HG03135 (cell line): ENCODE results near the gene DMRT3.

ENCODE experiments used
- ATAC-seq: cut with Tn5 transposase; IDR thresholded peaks from one replicate; pipeline ENCODE4 v1.9.1; 2021; ENCODE audit warnings: mild to moderate bottlenecking, moderate library complexity; ENCODE audit not compliant: unreplicated experiment

DMRT3 gene

DNA sequence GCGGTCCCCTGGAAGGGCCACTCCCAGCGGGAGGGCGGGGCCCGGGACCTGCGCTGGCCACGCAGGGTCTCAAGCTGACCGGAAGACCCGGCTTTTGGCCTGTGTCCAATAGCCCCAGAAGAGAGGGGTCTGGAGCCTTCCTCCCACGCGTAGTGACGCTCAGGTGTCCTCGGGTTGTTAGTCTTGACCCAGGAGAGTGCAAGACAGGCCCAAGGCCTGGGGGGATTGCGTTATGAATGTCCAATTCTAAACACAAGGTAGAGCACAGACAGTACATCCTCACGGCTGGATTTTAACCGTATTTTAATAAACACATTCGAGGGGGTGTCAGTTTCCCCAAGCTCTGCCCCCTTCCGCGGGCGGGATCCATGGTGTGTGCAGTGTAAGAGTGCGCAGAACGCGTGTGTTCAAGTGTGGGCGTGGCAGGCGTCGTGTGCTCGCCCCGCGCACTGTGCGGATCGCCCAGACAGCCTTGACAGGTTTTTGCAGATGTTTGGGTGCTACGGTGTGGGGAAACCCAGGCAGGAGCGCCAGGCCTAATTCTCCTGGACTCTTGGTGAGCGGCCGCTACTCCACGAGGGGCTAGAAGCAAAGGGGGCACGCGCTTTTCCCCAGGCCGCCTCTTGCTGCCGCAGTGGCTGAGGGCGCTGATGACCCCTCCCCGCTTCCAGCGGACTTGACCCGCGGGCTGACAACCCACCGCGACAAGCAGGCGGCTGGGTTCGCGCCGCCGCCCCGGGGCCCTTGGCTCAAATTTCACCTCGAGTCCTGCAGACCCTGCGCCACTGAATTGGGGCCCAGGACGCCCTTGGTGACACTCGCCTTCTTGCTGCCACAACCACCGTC, 6.1 kb upstream of the DMRT3 start:
- no peak for ATAC-seq

DNA sequence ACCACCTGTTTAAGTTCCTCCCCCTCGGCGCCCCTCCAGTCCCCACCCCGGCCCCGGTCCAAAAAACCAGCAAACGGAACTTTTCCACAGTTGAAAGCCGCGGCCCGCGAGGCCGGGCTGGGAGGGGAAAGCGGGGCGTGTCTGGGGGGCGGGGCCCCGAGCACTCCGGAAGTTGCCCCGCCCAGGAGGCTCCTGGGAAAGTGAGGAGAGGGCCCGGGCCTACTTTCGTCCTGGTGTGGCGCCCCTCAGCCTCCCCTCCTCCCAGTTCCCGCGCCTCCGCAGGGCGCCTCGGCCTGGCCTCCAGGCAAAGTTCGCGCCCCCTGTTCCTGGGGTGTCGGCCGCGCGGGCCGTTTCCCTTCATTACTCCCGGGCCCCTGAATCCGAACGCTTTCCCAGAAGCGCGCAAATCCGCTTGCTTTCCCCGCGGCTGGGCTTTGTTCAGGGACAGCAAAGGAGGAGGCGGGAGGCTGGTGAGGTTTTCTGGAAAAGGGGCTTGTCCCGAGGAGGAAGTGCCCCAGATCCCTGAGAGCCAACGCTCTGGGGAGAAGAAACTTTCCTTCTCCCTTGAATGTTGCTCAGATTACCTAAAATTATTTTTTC, 4.5 kb upstream of the DMRT3 start:
- no peak for ATAC-seq

GRCh38 chr9:972501-973294, 3.8 kb upstream of the DMRT3 start:
- ATAC-seq = no peak

GRCh38 chr9:973295-973834, 3.1 kb upstream of the DMRT3 start:
- ATAC-seq = no peak

DNA sequence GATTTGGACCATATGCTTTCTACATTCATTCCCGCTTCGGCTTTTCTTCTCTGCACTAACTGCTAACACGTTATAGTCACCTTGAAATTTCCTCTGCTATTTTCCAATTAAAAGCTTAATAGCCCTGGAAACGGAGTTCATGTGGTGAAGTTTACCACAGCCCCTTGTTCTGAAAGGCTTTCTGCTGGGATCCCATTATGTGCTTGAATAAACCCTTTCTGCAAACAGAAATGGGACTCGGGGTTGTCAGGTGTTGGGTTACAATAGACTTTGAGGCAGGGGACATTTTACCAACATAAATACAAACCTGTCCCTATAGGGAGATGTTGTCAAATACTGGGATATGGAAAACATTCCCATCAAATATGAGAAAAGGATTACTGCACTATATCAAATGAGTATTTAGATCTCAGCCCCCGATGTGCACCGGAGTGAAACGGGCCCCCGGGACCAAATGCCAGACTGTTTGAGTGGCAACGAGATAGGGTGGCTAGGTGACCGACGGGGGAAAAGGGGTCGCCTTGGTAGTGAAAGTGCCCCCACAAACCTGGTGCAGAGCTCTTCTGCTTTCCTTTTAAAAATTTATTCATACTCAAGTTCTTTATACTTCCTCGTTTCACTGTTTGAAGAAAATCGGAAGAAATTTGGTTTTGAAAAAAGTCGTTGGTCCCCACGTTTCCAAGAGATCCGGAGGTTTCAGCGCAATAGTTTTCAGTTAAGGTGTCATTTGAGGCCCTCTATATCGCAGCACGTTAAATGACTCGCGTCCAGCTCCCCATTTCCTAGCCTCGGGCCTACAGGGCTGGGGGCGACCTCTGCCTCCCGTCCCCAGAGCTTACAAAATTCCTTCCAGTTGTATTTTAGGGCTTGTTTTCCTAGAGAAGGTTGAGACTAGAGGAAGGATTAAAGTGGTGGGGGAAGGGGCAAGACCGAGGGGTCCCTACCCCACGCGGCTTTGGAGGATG, 2.1 kb upstream of the DMRT3 start:
- ATAC-seq = no peak

DNA sequence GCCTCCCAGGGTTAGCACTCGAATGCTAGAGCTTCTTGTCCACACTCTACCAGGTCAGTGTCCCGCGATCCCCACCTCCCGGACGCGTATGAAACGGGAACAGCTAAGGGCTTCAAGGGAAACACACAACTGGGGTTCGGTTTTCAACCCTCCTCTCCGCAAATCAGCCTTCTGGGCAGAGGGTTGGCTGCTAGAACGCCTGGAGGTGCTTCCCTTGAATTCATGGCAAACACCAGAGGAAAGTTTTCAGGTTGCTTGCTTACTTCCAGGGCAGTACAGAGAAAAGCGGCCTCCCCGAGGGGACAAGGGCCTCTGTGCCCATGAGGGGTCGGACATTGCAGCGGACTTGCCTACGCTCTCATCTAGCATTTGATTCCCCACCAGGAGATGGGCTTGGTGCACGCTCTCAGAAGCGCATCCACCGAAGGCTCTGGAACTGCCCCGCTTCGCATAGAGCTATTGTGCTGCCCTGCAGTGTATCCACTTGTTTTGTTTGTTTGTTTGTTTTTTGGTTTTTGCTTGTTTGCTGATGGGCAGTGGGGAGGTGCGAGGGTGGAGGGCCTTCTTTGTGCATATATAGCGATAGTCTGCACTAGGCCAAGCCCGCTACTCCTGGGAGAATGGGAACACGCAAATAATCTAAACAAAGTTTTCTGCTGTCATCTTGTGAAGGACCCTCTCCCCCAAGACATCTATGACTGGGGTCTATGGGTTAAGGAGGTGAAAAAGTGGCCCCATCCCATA, 1.3 kb upstream of the DMRT3 start:
- no peak for ATAC-seq

DNA sequence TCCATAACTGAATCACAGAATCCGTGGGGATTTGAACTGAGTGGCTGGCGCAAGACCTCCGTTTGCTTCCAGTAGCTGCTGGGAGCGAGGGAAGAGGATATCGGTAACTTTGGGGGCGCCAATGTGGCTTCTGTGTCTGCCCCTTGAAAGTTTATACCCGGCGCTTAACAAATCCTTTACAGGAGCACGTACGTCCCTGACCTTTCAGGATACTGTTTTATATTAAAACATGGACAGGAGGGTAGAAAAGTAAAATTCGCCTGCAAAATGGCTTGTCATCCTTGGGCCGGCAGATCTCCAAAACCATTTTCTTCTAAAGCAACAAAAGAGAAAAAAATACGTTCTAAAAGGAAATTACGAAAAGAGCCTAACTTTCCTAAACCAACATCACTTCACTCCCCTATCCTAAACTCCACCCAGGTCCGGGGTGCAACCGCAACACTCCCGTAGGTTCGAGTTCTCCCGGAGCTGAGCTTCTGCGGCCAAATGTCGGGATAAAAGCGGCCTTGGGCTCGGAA, 656 bp upstream of the DMRT3 start:
- no peak for ATAC-seq

DNA sequence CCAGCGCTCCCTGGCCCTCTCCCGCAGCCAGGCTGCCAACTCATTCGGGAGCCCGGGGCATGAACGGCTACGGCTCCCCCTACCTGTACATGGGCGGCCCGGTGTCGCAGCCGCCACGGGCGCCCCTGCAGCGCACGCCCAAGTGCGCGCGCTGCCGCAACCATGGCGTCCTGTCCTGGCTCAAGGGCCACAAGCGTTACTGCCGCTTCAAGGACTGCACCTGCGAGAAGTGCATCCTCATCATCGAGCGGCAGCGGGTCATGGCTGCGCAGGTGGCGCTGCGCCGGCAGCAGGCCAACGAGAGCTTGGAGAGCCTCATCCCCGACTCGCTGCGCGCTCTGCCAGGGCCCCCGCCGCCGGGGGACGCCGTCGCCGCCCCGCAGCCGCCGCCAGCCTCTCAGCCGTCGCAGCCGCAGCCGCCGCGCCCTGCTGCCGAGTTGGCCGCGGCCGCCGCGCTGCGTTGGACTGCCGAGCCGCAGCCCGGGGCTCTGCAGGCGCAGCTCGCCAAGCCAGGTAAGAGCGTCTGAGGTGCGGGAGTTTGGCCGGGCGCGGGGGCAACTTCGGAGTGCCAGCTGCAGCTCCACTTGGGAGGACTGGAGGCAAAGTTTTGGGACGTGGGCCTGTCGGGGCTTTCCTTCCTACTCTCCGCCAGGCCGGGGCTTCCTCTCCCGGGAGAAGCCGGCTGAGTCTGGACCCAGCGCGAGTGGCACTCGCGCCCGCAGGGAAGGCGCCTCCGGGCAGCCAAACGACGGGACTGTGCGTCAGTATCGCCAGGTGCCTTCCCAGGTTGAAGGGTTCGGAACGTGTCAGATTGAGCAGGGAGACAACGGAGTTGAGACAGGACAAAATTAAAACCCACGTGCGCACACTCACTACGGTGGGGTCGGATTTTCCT, 735 bp downstream of the DMRT3 start:
- no peak for ATAC-seq

DNA sequence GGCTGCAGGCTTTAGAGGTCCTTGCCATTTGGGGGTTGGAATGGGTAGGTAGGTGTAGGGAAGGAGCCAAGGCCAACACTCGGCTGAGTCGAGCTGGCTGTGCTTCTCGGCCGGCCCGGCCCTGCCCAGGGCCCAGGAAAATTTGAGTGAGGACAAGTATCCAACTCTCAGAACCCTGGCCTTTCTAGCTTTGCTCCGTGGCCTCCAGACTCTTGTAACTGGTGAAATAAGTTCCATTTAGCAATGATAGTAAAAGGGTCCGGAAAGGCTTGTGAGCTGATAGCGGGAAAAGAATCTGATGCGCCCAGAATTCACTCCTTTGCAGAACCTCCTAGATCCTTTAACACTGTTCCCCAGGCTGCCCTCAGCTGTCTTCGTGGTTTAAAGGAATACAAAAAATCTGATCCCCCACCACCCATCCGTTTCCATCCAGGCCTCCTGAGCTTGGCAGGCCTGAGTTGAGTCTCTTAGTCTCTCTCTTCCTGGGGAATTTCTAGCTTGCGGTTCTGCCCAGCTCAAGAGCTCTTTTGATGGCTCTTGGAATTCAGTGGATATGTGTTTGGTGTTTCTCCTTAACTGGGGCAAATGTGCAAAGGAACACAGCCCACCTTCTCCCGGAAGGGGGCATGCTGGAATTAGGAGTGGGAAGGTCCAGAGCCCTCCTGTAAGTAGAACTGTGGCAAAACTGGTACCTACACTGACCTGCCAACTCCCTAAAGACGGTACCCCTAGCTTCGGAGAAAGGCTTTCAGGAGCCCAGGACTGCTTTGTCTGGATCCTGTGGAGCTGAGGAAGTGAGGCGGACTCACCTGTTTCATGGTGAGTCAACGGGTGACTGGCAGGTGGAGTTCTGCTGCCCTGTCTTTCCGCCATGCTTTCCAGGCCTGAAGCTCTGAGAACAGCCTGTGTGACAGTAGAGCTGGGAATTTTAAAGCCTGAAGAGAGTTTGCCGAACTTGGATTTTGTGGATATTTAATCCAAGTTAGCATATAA, 1.7 kb downstream of the DMRT3 start:
- ATAC-seq = no peak

DNA sequence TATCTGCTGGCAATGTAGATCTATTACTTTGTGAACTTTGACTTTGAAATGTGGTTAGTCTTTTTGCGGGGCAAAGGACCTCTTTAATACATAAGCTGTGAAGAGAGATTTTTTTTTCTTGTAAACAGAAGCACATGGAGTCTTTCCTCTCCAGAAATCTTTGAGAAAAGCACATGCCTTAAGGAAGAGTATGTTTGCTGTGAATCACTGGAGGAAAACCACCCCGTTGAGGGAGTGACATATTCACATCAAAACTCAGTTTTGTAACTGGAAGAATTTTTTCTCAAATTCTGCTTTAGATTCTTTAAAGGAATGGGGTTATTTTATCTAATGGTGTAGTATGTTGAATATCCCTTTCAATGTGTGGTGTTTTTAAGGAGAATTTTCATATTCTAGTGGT, 3.5 kb downstream of the DMRT3 start:
- ATAC-seq = no peak

- ATAC-seq = no peak
Measured at GRCh38 chr9:980640-981039, 4.2 kb downstream of the DMRT3 start.

DNA sequence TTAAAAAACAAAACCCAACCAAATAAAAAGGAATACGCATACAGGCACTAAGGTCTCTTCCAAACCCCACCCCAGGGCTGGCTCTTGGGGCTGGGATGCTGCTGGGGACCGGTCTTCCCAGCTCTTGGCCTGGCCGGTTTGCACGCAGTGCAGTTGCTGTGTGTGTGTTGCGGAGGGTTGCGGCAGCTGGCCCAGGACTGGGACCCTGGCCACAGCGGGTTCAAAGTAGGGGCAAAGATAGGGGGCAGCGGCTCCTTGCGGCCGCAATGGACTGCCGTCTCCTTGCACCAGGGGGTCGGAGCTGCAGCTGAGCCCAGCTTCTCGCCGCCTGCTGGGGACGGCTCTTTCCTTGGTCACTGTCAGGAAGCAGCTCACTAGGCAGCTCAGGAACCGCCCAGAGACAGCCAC, 5.0 kb downstream of the DMRT3 start:
- no peak for ATAC-seq

DNA sequence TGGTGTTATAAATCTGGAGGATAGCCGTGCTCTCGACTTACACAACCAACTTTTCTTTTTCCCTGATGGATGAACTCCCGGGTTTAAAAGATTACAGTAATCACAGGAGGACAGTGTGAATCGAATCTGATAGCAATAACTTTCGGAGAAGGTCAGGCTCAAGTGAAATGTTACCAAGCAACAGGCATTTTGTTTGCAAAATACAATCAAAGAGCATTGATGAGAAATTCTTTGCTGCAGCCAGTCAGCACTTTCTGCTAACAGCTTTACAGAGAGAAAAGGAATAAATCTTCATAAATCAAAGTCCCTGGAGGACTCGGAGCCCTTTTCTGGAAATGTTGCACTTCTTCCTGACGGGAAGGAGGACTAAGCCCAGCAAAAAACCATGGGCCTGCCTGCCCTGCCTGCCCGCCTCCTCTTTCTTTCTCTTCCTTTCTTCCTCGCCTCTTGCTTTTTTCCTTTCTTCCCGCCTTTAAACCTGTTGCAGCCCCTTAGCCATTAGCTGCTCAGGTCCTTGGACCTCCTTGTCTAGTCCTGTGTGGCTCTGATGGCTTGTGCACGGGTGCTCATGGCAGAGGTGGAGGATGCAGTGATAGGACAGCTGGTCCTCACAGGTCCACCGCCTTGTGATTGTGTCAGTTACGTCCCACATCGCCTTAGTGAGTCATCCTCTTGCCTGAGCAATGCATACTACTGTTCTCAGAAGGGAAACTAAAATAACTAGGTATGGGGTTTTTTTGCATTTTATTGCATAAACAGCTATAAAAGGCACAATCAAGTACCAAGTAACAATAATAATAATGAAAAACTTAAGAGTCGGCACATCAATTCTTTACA, 6.2 kb downstream of the DMRT3 start:
- no peak for ATAC-seq

DNA sequence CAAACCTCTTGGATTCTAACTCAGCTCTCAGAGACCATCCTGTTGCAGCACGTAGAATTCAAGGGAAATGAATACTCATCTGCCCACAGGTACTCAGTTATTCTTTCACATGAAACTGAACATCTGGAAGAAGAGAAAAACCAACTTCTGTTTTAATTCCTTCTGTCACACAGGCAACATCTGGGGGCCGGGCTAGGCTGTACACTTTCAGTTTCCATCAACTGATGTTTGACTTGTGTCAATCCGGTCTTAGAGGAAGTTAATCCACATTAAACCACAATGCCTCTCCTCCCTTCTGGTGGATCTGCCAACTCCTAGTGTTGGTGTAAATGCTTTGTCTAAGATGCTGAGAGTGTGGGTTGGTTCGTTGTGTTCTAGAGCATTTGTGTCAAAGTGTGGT, 17.6 kb downstream of the DMRT3 start:
- ATAC-seq = no peak

DNA sequence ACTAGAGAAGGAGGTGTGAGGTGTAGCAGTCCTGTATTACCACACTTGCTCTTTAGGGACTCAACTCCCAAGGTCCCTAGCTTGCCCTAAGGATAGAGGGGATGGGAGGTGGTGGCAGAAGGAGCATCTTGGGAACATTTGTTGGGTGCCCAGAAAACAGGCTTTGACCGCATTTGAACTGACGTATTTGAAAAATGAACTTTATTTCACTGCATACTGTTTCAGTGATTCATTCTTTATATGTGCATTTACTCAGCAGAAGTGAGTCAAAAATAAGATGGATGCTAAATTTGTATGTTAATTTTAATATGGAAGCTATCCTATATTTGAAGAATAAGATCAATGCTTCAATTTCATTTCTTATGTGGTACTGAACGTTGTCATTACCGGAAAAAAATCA, 18.7 kb downstream of the DMRT3 start:
- no peak for ATAC-seq

GRCh38 chr9:995781-996180, 19.3 kb downstream of the DMRT3 start:
- ATAC-seq = no peak
